NCI-H345 (cell line): ENCODE results near the gene VGF.
A peak's percentile ranks its signal among the peaks of the same experiment; 100 is the strongest.
"Not testable (repeated sequence)": the region's sequence is repeated elsewhere in the genome, so short reads cannot be mapped to it uniquely, and the experiment has no call there.

ENCODE experiments used
- DNase-seq: peaks from one replicate; lab custom pipeline; 2025; lab: John Stamatoyannopoulos, UW

VGF gene

DNA sequence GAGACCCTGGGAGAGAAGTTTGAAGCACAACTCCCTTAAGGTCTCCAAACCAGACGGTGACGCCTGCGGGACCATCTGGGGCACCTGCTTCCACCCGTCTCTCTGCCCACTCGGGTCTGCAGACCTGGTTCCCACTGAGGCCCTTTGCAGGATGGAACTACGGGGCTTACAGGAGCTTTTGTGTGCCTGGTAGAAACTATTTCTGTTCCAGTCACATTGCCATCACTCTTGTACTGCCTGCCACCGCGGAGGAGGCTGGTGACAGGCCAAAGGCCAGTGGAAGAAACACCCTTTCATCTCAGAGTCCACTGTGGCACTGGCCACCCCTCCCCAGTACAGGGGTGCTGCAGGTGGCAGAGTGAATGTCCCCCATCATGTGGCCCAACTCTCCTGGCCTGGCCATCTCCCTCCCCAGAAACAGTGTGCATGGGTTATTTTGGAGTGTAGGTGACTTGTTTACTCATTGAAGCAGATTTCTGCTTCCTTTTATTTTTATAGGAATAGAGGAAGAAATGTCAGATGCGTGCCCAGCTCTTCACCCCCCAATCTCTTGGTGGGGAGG, 27.6 kb downstream of the VGF start:
- DNase-seq: no peak

DNA sequence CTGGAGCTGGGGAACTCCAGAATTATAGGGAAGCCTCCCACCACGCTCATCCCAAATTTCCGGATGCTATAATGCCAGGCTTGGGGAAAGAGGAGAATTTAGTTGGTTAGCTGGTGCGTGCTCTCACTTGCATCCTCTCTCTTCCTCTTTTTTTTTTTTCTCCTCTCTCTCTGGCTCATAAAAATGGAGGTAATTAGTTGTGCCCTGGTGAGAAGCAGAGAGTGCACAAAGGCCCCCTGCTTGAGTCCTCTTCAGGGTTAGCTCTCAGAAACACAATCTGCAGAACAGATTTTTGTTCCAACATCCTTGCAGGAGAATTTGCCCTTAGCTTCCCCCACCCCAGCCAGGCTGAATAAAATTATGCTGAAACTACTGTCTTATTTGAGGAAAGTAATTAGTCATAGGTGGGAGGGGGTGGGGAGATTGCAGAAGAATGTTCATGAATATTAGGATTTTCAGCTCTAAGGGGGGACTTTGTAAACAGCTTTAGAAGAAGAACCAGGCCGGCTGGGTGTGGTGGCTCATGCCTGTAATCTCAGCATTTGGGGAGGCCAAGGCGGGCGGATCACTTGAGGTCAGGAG, 30.9 kb downstream of the VGF start:
- no peak for DNase-seq

DNA sequence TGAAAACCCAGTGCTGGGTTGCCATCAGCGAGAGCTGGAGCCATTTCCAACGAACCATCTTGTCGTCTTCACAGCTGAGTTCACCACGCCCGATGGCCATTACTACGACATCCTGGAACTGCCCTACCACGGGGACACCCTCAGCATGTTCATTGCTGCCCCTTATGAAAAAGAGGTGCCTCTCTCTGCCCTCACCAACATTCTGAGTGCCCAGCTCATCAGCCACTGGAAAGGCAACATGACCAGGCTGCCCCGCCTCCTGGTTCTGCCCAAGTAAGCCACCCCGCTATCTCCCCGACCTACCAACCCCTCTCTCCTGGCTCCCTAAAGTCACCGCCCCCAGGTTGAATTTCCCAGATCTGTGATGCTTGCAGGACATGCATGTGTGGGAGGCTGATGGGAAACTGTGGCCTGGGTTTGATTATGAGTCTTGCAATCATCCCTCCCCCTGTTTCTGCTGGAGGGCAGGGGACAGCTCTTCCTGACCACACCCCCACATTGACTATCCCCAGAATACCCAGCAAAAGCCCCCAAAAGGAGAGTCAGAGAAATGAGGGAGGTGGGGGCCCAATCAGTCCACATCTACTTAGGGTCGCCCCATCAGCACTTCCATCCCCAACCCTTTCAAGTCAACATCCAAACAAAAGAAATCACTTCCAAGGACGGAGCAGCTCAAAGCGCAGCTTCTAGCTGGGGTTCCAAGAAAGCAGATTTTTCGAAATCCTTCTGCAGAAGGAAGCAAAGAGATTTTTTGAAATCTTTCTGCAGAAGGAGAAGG, 31.6 kb downstream of the VGF start:
- DNase-seq: no peak

DNA sequence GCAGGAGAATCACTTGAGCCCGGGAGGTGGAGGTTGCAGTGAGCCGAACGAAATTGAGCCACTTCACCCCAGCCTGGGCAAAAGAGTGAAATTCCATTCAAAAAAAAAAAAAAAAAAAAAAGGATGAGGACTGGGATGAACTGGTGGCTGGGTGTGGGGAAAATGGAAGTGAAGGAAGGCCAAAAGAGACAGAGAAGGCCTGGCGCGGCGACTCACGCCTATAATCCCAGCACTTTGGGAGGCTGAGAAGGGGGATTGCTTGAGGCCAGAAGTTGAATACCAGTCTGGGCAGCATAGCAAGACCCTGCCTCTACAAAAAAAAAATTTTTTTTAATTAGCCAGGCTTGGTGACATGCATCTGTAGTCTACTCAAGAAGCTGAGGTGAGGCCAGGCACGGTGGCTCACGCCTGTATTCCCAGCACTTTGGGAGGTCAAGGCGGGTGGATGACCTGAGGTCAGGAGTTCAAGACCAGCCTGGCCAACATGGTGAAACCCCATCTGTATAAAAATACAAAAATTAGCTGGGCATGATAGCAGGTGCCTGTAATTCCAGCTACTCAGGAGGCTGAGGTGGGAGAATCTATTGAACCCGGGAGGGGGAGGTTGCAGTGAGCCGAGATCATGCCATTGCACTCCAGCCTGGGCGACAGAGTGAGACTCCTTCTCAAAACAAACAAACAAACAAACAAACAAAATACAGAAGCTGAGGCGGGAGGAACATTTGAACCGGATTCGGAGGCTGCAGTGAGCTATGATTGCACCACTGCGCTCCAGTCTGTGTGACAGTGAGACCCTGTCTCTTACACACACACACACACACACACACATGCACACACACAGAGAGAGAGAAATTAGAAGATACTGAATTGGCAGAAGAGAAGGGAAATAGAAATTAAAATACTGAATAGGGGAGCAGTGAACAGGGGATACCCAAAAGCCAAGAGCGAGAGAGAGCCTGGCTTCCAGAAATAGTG, 32.5 kb downstream of the VGF start:
- DNase-seq: not testable (repeated sequence)

DNA sequence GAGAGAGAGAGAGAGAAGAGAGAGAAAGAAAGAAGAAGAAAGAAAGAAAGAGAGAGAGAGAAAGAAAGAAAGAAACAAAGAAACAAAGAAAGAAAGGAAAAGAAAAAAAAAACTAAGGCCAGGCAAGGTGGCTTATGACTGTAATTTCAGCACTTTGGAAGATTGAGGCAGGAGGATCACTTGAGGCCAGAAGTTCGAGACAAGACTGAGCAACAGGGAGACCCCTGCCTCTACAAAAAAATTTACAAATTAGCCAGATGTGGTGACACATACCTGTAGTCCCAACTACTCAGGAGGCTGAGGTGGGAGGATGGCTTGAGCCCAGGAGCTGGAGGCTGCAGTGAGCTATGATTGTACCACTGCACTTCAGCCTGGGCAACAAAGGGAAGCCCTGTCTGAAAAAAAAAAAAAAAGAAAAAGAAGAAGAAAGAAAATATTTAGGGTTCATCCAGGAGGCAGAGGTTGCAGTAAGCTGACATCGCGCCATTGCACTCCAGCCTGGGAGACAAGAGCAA, 35.7 kb downstream of the VGF start:
- DNase-seq: no peak

DNA sequence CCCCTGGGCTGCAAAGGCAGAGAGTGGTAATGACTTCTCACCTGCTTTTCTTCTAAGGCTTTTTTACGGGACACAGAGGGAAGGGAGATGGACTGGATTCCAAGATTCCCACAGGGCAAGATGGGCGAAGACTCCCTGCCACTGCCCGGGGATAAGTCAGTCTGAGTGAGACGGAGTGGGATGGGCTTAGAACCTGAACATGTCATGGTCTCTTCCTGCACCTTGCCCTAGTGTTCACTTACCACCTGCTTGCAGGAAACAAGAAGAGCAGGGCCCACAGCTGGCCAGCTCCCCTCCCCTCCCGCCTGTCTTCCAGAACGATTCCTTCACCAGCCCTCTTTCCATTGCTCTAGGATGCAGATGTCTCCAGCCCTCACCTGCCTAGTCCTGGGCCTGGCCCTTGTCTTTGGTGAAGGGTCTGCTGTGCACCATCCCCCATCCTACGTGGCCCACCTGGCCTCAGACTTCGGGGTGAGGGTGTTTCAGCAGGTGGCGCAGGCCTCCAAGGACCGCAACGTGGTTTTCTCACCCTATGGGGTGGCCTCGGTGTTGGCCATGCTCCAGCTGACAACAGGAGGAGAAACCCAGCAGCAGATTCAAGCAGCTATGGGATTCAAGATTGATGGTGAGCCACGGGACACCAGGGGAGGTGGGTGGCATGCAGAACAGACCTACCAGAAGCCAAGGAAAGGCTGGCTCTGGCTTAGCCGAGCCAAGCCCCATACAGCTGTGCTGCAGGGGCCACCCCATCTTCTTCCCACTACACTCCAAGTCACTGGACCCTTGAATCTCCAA, 37.1 kb downstream of the VGF start:
- DNase-seq: no peak

DNA sequence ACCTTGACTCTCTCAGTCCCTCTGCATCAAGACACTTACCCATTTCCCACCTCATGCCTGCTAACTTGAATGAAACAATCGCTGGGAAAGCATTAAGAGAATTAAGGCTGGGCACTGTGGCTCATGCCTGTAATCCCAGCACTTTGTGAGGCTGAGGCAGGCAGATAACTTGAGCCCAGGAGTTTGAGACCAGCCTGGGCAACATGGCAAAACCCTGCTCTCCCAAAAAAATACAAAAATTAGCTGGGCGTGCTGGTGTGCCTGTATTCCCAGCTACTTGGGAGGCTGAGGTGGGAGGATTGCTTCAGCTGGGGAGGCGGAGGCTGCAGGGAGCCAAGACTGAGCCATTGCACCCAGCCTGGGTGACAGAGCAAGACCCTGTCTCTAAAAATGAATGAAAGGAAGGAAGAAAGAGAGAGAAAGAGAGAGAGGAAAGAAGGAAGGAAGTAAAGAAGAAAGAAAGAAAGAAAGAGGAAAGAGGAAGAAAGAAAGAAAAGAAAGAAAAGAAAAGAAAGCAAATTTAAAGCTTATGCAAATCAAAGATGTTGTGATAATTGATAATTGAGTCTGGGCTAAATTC, 37.8 kb downstream of the VGF start:
- no peak for DNase-seq

DNA sequence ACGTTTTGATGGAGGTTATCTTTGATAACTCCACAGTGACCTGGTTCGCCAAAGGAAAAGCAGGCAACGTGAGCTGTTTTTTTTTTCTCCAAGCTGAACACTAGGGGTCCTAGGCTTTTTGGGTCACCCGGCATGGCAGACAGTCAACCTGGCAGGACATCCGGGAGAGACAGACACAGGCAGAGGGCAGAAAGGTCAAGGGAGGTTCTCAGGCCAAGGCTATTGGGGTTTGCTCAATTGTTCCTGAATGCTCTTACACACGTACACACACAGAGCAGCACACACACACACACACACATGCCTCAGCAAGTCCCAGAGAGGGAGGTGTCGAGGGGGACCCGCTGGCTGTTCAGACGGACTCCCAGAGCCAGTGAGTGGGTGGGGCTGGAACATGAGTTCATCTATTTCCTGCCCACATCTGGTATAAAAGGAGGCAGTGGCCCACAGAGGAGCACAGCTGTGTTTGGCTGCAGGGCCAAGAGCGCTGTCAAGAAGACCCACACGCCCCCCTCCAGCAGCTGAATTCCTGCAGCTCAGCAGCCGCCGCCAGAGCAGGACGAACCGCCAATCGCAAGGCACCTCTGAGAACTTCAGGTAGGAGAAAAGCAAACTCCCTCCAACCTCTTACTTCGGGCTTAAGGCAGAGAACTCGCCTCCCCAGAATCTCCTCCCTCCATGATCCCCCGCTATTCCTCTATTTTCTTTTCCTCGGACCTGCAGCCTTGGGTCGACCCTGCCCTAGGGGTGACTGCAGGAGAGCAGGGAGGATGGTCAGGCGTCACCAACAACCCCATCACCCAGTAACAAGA, 38.5 kb downstream of the VGF start, which contains the start of gene SERPINE1:
SERPINE1 (plus strand) TSS at position 454 of the 809 bp plus-strand sequence. CDS start 1,290 bp downstream, outside the sequence.
- peak; percentile 29 for DNase-seq

DNA sequence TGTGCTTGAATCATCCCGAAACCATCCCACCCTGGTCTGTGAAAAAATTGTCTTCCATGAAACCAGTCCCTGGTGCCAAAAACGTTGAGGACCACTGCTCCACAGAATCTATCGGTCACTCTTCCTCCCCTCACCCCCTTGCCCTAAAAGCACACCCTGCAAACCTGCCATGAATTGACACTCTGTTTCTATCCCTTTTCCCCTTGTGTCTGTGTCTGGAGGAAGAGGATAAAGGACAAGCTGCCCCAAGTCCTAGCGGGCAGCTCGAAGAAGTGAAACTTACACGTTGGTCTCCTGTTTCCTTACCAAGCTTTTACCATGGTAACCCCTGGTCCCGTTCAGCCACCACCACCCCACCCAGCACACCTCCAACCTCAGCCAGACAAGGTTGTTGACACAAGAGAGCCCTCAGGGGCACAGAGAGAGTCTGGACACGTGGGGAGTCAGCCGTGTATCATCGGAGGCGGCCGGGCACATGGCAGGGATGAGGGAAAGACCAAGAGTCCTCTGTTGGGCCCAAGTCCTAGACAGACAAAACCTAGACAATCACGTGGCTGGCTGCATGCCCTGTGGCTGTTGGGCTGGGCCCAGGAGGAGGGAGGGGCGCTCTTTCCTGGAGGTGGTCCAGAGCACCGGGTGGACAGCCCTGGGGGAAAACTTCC, 39.2 kb downstream of the VGF start:
- no peak for DNase-seq

DNA sequence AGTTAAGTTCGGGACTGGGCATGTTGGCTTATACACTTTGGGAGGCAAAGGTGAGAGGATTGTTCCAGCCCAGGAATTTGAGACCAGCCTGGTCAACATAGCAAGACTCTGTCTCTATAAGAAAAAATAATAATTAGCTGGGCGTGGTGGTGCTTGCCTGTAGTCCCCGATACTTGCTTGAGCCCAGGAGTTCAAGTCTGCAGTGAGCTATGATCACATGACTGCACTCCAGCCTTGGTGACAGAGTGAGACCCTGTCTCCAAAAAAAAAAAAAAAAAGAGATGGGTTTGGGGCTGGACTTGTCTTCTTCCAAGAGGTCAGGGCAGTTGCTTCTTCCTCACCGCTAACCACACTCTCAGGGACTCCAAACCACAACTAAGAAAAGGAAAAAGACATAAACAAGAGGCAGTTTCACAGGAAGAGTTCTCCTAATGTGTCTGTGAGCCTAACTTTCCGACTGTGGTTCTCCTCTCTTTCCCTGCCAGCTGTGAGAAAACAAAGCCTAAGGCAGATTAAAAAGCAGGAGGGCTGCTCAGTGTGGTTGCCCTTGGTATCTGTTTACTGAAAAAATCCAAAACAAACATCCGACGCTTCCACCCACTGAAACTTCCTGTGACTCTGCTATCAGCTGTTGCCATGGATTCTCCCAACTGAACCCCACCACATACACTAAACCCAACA, 40.9 kb downstream of the VGF start:
- peak; percentile 18 for DNase-seq

DNA sequence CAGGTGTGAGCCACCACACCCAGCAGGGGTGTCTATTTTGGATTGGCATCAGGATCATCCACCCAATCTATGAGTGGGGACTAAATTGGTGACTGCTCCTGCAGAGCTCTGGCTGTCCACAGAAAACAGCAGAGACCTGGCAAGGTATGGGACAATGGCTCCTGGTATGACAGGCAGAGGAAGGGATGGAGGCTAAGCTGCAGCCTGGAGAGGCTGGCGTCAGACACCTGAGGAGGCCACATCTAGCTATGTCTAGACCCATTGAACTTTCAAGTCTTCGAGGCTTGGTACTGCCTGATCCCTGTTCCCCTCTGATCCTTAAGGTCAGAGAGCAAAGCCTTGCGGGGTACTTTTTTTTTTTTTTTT, 41.7 kb downstream of the VGF start:
- DNase-seq: no peak

DNA sequence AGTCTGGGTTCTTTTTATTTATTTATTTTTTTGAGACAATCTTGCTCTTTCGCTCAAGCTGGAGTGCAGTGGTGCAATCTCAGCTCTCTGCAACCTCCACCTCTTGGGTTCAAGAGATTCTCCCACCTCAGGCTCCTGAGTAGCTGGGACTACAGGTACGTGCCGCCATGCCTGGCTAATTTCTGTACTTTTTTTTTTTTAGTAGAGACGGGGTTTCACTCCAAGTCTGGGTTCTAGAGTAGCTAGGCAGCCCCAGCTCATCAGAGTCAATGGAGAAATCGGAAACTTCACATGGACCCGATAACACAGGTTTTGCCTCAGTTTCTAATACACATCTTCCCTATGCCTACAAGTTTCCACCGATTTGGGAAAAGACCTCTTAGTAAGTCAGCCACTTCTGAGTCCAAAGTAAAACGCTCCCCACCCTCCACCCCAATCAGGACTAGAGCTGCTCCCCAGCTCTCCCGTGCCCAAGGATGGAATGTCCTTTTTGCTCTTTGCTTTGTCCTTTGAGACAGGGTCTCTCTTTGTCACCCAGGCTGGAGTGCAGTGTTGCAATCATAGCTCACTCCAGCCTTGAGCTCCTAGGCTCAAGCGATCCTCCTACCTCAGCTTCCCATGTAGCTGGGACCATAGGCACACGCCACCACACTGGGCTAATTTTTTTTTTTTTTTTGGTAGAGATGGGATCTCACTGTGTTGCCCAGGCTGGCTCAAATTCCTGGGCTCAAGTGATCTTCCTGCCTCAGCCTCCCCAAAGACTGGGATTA, 42.3 kb downstream of the VGF start:
- DNase-seq: no peak

DNA sequence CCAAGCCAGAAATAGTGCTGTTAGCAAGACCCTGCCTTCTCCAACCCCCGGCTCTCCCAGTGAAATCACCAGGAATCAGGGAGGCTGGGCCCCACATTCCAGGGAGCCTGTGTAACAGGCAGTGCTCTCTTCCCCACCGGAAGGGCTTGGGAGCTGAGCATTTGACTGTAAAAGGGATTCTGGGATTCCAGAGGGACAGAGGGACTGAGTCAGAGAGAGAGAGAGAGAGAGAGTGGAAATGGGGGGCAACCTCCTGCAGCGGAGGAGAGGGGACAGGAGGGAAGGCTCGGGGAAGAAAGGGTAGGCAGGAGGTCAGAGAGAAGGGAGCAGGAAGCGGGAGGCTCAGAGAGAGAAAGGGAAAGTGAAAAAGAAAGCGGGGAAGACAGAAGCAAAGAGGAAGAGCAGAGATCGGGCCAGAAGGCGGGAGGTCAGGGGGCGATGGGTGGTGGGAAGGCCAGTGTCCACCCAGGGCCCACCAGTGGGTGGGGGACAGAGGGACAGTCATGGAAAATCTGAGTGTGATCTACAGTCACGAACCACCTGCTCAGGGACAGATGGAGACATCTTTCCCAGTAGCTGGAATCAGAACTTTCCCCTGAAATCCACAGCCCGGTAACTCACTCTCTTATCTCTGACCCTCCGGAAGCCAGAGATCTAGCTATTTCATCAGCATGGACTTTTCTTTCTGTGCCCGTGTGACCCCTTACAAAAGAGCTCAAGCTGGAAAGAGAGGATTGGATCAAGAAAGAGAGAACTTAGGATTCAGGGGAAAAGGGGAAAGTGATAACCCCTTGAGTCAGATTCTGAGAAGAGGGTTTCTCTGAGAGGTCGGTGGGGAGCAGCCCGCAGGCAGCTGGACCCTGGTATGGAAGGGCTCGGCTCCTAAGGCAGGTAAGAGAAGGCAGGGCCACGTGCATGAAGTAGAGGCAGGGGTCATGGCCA, 43.1 kb downstream of the VGF start:
- DNase-seq: no peak

DNA sequence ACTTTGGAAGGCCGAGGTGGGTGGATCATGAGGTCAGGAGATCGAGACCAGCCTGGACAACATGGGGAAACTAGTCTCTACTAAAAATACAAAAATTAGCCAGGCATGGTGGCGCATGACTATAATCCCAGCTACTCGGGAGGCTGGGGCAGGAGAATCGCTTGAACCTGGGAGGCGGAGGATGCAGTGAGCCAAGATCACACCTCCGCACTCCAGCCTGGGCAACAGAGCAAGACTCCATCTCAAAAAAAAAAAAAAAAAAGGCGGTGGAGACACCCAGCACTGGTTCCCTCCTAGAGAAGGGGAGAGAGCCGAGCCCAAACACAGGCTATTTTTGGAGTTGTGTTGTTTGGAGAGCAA, 43.8 kb downstream of the VGF start:
- DNase-seq: not testable (repeated sequence)

DNA sequence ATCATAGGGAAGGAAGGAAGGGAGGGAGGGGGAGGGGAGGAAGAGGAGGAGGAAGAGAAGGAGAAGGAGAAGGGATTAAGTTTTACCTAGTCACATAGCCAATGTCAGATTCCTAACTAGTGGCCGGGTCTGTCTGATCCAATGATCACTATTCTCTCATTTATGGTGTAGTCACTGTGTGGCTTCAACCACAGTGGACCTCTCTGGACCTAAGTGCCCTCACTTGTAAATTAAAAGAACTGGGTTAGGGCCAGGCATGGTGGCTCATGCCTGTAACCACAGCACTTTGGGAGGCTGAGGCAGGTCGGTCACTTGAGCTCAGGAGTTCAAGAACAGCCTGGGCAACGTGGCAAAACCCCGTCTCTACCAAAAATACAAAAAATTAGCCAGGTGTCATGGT, 45.1 kb downstream of the VGF start:
- DNase-seq: no peak

DNA sequence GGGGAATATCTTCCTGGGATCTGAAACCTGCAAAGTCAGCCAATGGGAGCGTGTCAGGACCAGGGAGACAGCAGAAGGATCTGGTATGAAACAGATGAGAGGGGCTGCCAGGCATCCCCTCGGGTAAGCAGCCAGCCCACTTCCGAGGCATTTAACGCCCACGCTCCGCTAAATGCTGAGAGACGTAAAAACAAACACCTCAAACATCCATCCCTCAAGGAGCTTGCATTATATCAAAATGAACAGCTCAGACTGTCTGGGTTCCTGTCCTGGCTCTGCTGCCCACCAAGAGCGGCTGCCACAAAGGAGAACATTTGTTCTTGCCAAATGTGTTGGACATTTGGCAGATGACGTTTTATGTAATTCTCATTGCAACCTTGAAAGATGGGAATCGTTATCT, 45.5 kb downstream of the VGF start:
- DNase-seq: no peak

DNA sequence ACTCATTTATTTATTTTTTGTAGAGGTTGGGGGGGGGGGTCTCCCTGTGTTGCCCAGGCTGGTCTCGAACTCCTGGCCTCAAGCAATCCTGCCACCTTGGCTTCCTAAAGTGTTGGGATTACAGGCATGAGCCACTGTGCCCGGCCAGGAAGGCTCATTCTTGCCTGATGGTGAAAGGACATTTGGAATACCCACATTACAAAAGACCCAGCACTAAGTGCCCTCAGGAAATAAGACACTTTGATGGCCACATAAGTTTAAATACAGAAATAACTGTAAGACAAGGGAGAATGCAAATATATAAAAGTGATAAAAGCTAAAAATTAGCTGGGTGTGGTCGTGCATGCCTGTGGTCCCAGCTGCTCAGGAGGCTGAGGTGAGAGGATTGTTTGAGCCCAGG, 46.5 kb downstream of the VGF start:
- no peak for DNase-seq
